WI38 (cell line): ENCODE results near the gene TUBE1.

Experiments used
- H3K4me3 ChIP-seq: 2 replicates; pipeline ENCODE4 v1.5.1; 2011; ENCODE audit warnings: low read depth, mild to moderate bottlenecking, control low read depth, low read length
- CTCF ChIP-seq: IDR thresholded peaks from 2 replicates; pipeline ENCODE4 v1.5.1; 2012; ENCODE audit warnings: low read depth, mild to moderate bottlenecking, control low read depth, low read length

The TUBE1 gene

GRCh38 chr6:112027942-112028674 lies 59.2 kb downstream of the TUBE1 start:
- no peak for TF ChIP-seq CTCF
- H3K4me3 ChIP-seq, result no peak overlapping the region

- no peak for TF ChIP-seq CTCF
- no peak overlapping the region for H3K4me3 ChIP-seq
These were observed 60.3 kb downstream of the TUBE1 start for GRCh38 chr6:112026933-112027332.

- no peak overlapping the region for H3K4me3 ChIP-seq
- no peak for TF ChIP-seq CTCF
These were observed 62.8 kb downstream of the TUBE1 start for GRCh38 chr6:112024464-112024863.

GRCh38 chr6:112022749-112023148 lies 64.5 kb downstream of the TUBE1 start:
- TF ChIP-seq CTCF, result no peak

GRCh38 chr6:112021691-112022310 lies 65.5 kb downstream of the TUBE1 start:
- no peak for TF ChIP-seq CTCF

More at GRCh38 chr6:112022749-112023148, 64.5 kb downstream of the TUBE1 start:
- no peak overlapping the region for H3K4me3 ChIP-seq

More at GRCh38 chr6:112021691-112022310, 65.5 kb downstream of the TUBE1 start:
- no peak overlapping the region for H3K4me3 ChIP-seq
